ENCODE data around the gene ATG16L1.

The ATG16L1 gene

DNA sequence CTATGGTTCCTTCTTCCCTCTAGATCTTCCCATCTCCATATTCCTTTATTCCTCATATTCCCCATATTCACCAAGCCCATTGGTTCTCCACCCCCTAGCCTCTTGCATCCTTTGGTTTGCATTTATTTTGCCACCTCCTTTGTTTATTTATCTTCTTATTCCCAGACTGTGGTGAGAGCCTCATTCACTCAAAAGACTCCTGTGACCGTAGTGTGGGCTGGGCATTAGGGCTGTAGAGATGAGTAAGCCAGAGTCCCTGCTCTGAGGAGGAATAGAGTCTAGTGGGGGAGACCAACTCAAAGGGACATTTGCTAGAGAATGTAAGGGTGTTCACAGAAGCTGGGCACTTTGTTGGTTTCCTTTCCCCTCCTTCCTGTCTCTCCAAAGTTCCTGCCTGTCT lies 8.3 kb downstream of the ATG16L1 start:
- CTCF ChIA-PET, result interaction anchor here (1.0 to 1.2 kb wide), 2 partner anchors 32 to 184 kb away, joined by 3 read pairs; no protein-coding TSS in a partner anchor
- no peak for DNase-seq (ENCODE audit: extremely low spot score)
- TF ChIP-seq, protein P1, sequence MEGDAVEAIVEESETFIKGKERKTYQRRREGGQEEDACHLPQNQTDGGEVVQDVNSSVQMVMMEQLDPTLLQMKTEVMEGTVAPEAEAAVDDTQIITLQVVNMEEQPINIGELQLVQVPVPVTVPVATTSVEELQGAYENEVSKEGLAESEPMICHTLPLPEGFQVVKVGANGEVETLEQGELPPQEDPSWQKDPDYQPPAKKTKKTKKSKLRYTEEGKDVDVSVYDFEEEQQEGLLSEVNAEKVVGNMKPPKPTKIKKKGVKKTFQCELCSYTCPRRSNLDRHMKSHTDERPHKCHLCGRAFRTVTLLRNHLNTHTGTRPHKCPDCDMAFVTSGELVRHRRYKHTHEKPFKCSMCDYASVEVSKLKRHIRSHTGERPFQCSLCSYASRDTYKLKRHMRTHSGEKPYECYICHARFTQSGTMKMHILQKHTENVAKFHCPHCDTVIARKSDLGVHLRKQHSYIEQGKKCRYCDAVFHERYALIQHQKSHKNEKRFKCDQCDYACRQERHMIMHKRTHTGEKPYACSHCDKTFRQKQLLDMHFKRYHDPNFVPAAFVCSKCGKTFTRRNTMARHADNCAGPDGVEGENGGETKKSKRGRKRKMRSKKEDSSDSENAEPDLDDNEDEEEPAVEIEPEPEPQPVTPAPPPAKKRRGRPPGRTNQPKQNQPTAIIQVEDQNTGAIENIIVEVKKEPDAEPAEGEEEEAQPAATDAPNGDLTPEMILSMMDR (IDR thresholded peaks at IDR 0.05; ENCODE audit: control extremely low read depth, extremely low read depth, low read depth, missing control alignments), result no peak
- POLR2A ChIA-PET, result no interaction called here

DNA sequence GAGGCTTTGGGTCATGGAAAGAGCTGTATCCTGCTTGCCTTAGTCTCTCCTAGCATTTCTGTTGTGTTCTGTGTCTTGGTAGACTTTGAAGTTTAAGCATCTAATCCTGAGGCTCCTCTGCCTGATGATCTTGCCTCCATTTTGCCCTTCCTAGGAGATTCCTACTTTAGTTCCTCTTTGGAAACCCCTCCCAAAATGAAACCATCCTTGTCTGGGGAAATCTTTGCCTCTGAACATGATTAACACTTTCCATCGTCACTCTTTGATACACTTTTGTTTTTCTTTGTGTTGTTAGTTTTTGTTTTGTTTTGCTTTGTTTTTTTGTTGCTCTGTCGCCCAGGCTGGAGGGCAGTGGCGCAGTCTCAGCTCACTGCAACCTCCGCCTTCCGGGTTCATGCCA lies 9.2 kb downstream of the ATG16L1 start:
- POLR2A ChIA-PET, result interaction anchor here (1.5 kb wide), 1 partner anchor 9 kb away, joined by 4 read pairs; the partner anchor contains the start of gene ATG16L1
- CTCF ChIA-PET, result interaction anchor here (0.8 to 1.9 kb wide), 4 partner anchors 10 to 207 kb away, joined by 3 to 11 read pairs (median 3); partner anchors contain the start of gene ATG16L1
- no peak for DNase-seq (ENCODE audit: extremely low spot score)
- TF ChIP-seq, protein P1 (IDR thresholded peaks at IDR 0.05; ENCODE audit: control extremely low read depth, extremely low read depth, low read depth, missing control alignments), result no peak

DNA sequence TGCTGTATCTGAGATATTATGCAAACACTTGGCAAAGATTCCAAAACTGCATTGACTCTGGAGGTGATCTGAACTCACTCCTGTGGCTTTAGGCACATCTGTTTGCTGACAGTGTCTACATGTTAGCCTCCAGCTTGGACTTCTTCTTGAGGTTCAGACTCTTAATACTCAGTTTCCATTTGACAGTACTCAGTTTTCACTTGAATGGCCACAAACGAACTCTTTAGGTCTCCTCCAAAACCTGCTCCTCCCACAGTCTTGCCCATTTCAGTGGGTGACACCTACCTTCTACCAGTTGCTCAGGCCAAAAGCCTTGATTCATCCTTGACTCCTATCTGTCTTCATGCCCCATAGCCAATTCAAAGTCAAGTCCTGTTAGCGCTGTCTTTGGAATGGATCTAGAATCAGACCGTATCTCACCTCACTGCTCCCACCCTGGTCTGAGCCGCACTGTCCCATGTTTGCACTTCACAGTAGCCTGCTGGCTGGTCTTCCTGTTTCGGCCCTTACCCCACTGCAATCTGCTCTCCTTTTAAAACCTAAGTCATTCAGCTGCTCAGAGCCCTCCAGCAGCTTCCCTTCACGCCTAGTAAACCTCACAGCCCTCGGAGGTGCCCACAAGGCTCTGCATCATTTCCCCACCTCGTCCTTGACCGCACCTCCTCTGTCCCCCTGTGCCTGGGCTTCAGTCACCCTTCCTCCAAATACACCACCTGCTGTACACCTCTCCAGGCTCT lies 10.5 kb downstream of the ATG16L1 start:
- TF ChIP-seq, protein P1 (IDR thresholded peaks at IDR 0.05; ENCODE audit: control extremely low read depth, extremely low read depth, low read depth, missing control alignments), result no peak
- DNase-seq (ENCODE audit: extremely low spot score), result peak; percentile 53
- CTCF ChIA-PET, result interaction anchor here (0.8 to 2.1 kb wide), 4 partner anchors 11 to 209 kb away, joined by 3 to 11 read pairs (median 5); partner anchors contain the start of gene ATG16L1
- POLR2A ChIA-PET, result interaction anchor here (0.5 to 1.5 kb wide), 2 partner anchors 10 to 117 kb away, joined by 3 to 4 read pairs; partner anchors contain the start of gene ATG16L1

DNA sequence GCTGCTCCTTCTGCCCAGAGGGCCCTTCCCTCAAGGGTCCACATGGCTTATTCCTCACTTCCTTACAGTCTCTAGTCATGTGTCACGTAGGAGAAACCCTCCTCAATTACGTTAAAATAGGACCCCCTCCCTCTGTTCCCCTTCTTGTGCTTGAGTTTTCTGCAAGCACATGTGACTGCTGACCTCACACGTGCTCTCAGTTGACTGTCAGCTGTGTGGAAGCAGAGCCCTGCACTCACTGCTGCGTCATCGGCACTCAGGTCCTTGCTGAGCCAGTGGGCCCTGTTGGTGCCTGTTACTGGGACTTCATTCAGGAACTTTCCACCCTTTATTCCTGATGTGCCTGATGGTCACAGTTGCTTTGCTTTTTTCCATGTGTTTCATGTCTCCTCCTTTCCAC lies 11.1 kb downstream of the ATG16L1 start:
- TF ChIP-seq, protein P1 (IDR thresholded peaks at IDR 0.05; ENCODE audit: control extremely low read depth, extremely low read depth, low read depth, missing control alignments), result no peak
- CTCF ChIA-PET, result interaction anchor here (1.4 to 4.3 kb wide), 3 partner anchors 10 to 208 kb away, joined by 3 to 20 read pairs (median 7); partner anchors contain the start of gene ATG16L1
- no peak for DNase-seq (ENCODE audit: extremely low spot score)
- POLR2A ChIA-PET, result no interaction called here

DNA sequence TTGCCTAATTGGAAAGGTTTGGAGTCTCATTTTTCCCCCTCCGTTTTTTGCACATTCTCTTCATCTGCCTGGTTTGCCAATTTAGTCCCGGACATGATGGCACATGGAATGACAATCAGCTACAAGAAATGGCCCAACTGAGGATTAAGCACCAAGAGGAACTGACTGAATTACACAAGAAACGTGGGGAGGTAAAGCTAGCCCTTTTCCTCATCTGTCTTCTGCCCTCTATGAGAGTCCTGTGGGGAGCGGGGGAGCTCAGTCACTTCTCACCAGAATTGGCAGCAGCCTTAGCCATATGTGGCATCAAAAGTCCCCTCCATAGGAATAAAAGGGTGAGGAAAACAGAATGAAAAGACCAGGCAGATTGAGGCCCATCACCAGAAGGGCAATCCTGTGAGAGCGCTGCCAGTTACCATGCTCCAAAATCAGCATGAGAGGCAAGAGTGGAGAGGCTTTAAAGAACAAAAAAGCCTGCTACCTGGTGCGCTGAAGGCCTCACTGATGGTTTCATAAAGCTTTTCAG lies 11.6 kb downstream of the ATG16L1 start:
- TF ChIP-seq, protein P1 (IDR thresholded peaks at IDR 0.05; ENCODE audit: control extremely low read depth, extremely low read depth, low read depth, missing control alignments), result no peak
- POLR2A ChIA-PET, result no interaction called here
- DNase-seq (ENCODE audit: extremely low spot score), result no peak
- CTCF ChIA-PET, result interaction anchor here (1.0 to 4.3 kb wide), 5 partner anchors 9 to 652 kb away, joined by 3 to 20 read pairs (median 4); partner anchors contain the start of gene ATG16L1

DNA sequence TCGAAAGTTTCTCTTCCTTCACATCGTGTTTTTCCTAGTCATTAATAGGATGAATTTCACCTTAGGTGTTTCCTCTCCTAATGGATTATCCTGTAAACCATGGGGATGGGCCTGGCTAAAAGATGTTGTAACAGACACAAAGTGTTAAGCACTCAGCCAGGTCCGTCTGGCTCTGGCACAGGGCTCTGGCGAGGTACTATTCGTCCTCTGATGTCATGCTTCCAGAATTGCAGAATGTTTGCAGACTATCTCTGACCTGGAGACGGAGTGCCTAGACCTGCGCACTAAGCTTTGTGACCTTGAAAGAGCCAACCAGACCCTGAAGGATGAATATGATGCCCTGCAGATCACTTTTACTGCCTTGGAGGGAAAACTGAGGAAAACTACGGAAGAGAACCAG lies 13.2 kb downstream of the ATG16L1 start:
- TF ChIP-seq, protein P1 (IDR thresholded peaks at IDR 0.05; ENCODE audit: control extremely low read depth, extremely low read depth, low read depth, missing control alignments), result no peak
- ChIA-PET POLR2A (no interaction called here), CTCF (interaction anchor here (1.2 to 4.3 kb wide), 3 partner anchors 8 to 203 kb away, joined by 3 to 20 read pairs (median 3); partner anchors contain the start of gene ATG16L1)
- no peak for DNase-seq (ENCODE audit: extremely low spot score)
